Measurements from ENCODE around the gene SLC34A1.

- TF ChIP-seq, protein P1, sequence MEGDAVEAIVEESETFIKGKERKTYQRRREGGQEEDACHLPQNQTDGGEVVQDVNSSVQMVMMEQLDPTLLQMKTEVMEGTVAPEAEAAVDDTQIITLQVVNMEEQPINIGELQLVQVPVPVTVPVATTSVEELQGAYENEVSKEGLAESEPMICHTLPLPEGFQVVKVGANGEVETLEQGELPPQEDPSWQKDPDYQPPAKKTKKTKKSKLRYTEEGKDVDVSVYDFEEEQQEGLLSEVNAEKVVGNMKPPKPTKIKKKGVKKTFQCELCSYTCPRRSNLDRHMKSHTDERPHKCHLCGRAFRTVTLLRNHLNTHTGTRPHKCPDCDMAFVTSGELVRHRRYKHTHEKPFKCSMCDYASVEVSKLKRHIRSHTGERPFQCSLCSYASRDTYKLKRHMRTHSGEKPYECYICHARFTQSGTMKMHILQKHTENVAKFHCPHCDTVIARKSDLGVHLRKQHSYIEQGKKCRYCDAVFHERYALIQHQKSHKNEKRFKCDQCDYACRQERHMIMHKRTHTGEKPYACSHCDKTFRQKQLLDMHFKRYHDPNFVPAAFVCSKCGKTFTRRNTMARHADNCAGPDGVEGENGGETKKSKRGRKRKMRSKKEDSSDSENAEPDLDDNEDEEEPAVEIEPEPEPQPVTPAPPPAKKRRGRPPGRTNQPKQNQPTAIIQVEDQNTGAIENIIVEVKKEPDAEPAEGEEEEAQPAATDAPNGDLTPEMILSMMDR (IDR thresholded peaks at IDR 0.05), result no peak
- TF ChIP-seq EP300 (IDR thresholded peaks at IDR 0.05), result no peak
Observed at GRCh38 chr5:177405805-177406204, 21.6 kb downstream of the SLC34A1 start.
